B cell (primary cell): Measurements from ENCODE around the gene FBLIM1. TPM values are rescaled to one million over a fixed set of nuclear protein-coding genes. Genes with fewer than 3 reads are reported as not detected.

Source experiments
- ATAC-seq: fragments of 200-7000 bp; cut with Tn5 transposase; one replicate; pipeline ENCODE4 v1.10.0; 2021; ENCODE audit warnings: low read depth, mild to moderate bottlenecking, moderate number of reproducible peaks, moderate library complexity
- CTCF ChIA-PET: fragments of 350-600 bp; sonication (Branson Sonifier 250); formaldehyde crosslinking; loops from one replicate; lab custom pipeline; 2021; ENCODE audit warnings: antibody characterized with exemption, inconsistent platforms; lab: Charles Lee
- POLR2A ChIA-PET: fragments of 350-600 bp; sonication (Branson Sonifier 250); formaldehyde crosslinking; loops from one replicate; lab custom pipeline; 2021; ENCODE audit warnings: antibody characterized with exemption; lab: Charles Lee
- DNase-seq: peaks from one replicate; pipeline ENCODE4 v3.0.0; 2013
- H2AFZ ChIP-seq: 2 replicates; pipeline ENCODE4 v1.6.1; 2012; ENCODE audit warnings: mild to moderate bottlenecking, low read depth, low read length; ENCODE audit not compliant: insufficient read depth, poor library complexity, severe bottlenecking
- H3K27ac ChIP-seq, 2 donors: 1 replicate in 1 of 2; 2 replicates in 1 of 2; pipeline ENCODE4 v1.5.1; 2012 to 2013; ENCODE audit warnings: low read length in 2 of 2, mild to moderate bottlenecking in 2 of 2, moderate library complexity in 1 of 2
- H3K27me3 ChIP-seq, 4 experiments: fragments of 200-600 bp in 1 of 4; sonication (generic) in 1 of 4; replicated peaks in 1 of 4; 1 replicate in 2 of 4; 2 replicates in 2 of 4; pipeline versions ENCODE4 v1.6.1 to v1.7.0; 2013 to 2016; ENCODE audit warnings: low read length in 3 of 4, mild to moderate bottlenecking in 2 of 4, mixed read lengths in 1 of 4, moderate library complexity in 1 of 4; ENCODE audit not compliant: insufficient read depth in 4 of 4, control insufficient read depth in 3 of 4; ENCODE audit errors: control extremely low read depth in 1 of 4
- H3K36me3 ChIP-seq, 2 experiments: replicated peaks in 1 of 2; 1 replicate in 1 of 2; 2 replicates in 1 of 2; pipeline versions ENCODE4 v1.6.1 to v1.7.1; 2013; ENCODE audit warnings: low read length in 1 of 2; ENCODE audit not compliant: insufficient read depth in 2 of 2, control insufficient read depth in 1 of 2; ENCODE audit errors: control extremely low read depth in 1 of 2, extremely low read depth in 1 of 2
- H3K4me1 ChIP-seq, 2 donors: fragments of 200-600 bp in 1 of 2; sonication (generic) in 1 of 2; 1 replicate in 1 of 2; 2 replicates in 1 of 2; pipeline versions ENCODE4 v1.5.1 to v1.6.1; 2013 to 2017; ENCODE audit warnings: low read length in 2 of 2; ENCODE audit not compliant: control insufficient read depth in 2 of 2, insufficient read depth in 2 of 2
- H3K4me2 ChIP-seq: replicated peaks from 2 replicates; pipeline ENCODE3; 2012; ENCODE audit warnings: mild to moderate bottlenecking, low read depth, low read length; ENCODE audit not compliant: poor library complexity, severe bottlenecking
- H3K4me3 ChIP-seq, 5 experiments: fragments of 200-600 bp in 1 of 5; sonication (generic) in 1 of 5; 1 replicate in 3 of 5; 2 replicates in 2 of 5; pipeline versions ENCODE4 v1.5.1 to v1.7.0; 2011 to 2016; ENCODE audit warnings: low read length in 4 of 5, mild to moderate bottlenecking in 4 of 5, low read depth in 2 of 5, control low read depth in 1 of 5, moderate library complexity in 1 of 5; ENCODE audit not compliant: insufficient read depth in 1 of 5; ENCODE audit errors: control extremely low read depth in 1 of 5, extremely low read depth in 1 of 5
- H3K79me2 ChIP-seq: fragments of 200-600 bp; sonication (generic); one replicate; pipeline ENCODE4 v1.6.0; 2016; ENCODE audit warnings: low read length; ENCODE audit not compliant: control insufficient read depth, insufficient read depth
- H3K9ac ChIP-seq: fragments of 200-600 bp; sonication (generic); 2 replicates; pipeline ENCODE4 v1.6.1; 2017; ENCODE audit warnings: mild to moderate bottlenecking, low read length, moderate library complexity
- H3K9me3 ChIP-seq, 3 donors: one replicate each; pipeline versions ENCODE4 v1.6.1 to v1.7.1; 2013; ENCODE audit warnings: low read length in 2 of 3; ENCODE audit not compliant: control insufficient read depth in 2 of 3, insufficient read depth in 1 of 3; ENCODE audit errors: control extremely low read depth in 1 of 3
- H4K20me1 ChIP-seq: 2 replicates; pipeline ENCODE4 v1.6.0; 2012; ENCODE audit warnings: mild to moderate bottlenecking, low read length; ENCODE audit not compliant: insufficient read depth, control insufficient read depth, poor library complexity, severe bottlenecking
- H3K27ac Mint-ChIP-seq: one replicate; pipeline ENCODE4 v1.8.0; 2021; ENCODE audit warnings: mixed read lengths
- H3K27me3 Mint-ChIP-seq: one replicate; pipeline ENCODE4 v1.8.0; 2021; ENCODE audit warnings: mixed read lengths
- H3K4me1 Mint-ChIP-seq: one replicate; pipeline ENCODE4 v1.8.0; 2021; ENCODE audit warnings: mixed read lengths
- H3K4me3 Mint-ChIP-seq: one replicate; pipeline ENCODE4 v1.8.0; 2021; ENCODE audit warnings: mixed read lengths
- H3K9me3 Mint-ChIP-seq: one replicate; pipeline ENCODE4 v1.8.0; 2022; ENCODE audit warnings: mixed read lengths; ENCODE audit not compliant: insufficient read depth
- EZH2 ChIP-seq: IDR thresholded peaks from 2 replicates; pipeline ENCODE4 v1.6.1; 2012; ENCODE audit warnings: borderline replicate concordance, low read depth, mild to moderate bottlenecking, moderate library complexity, low read length; ENCODE audit not compliant: insufficient read depth, poor library complexity, severe bottlenecking
- WGBS: methylation state at CpG from one replicate; pipeline ENCODE4 v1.1.5; 2013; ENCODE audit warnings: missing lambda C conversion rate; ENCODE audit not compliant: insufficient coverage; 5-methylcytosine and 5-hydroxymethylcytosine counted together
- intact Hi-C: fragments of 100-400 bp; cut with micrococcal nuclease; formaldehyde crosslinking; loops from one replicate; pipeline ENCODE4 v1.10.0; 2022
- polyA plus RNA-seq: library from polyadenylated mRNA; depleted of rRNA; stranded (reverse); fragments of >200 nt; gene quantifications from 2 replicates; pipeline ENCODE4 v1.2.3, GENCODE V29; 2012
- total RNA-seq, 2 donors: library from RNA; stranded (reverse); fragments of 120-200 nt in 1 of 2; gene quantifications; 1 replicate in 1 of 2; 2 replicates in 1 of 2; pipeline versions ENCODE4 v1.2.3 to v1.2.4, GENCODE V29; 2013 to 2022
- TF ChIP-seq, protein P1 (sequence below): fragments of 200-600 bp; IDR thresholded peaks from one replicate; pipeline ENCODE4 v1.8.0; 2022; ENCODE audit warnings: antibody characterized with exemption, mild to moderate bottlenecking

Gene FBLIM1
- total and polyA plus RNA-seq, 2 donors (not counting 1 experiment from before 2014, with no cell fraction given) = not detected

DNA sequence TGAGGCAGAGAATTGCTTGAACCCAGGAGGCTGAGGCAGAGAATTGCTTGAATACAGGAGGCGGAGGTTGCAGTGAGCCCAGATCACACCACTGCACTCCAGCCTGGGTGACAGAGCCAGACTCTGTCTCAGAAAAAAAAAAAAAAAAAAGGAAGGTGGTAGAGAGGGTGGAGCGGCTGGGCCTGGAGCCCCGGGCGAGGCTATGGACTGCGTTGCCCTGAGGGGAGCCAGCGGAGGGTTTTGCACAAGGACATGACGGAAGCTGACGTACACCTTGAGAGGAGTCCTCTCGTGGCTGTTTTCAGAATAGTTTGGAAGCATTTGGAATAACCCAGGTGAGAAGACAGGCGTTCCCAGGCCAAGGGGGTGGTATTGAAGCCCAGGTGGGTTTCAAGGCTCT, 6.9 kb upstream of the FBLIM1 start:
- Histone ChIP-seq H3K27ac (no peak overlapping the region), H3K4me1 (peaks cover 6 to 7% of the 10 kb centered on the region in 2 donors), H3K36me3 (no peaks in the 10 kb centered on the region), H3K27me3 (peaks cover 0 to 18% (median 9%) of the 10 kb centered on the region in 4 experiments), H2AFZ (no peak overlapping the region), H3K79me2 (no peaks in the 10 kb centered on the region), H4K20me1 (no peaks in the 10 kb centered on the region), H3K9ac (no peak overlapping the region), H3K4me2 (no peak overlapping the region), H3K4me3 (no peak overlapping the region), H3K9me3 (peaks cover 0 to 6% (median 0%) of the 10 kb centered on the region in 3 donors)
- Mint-ChIP-seq H3K27ac (no peak overlapping the region), H3K27me3 (peaks cover 21% of the 10 kb centered on the region), H3K4me3 (no peak overlapping the region), H3K9me3 (no peaks in the 10 kb centered on the region), H3K4me1 (peaks cover 9% of the 10 kb centered on the region)
- POLR2A ChIA-PET = no interaction called here
- ATAC-seq = no peak
- DNase-seq = no peak
- CTCF ChIA-PET = no interaction called here
- intact Hi-C loops = no loop called here
- no peak for TF ChIP-seq EZH2
- TF ChIP-seq, protein P1, sequence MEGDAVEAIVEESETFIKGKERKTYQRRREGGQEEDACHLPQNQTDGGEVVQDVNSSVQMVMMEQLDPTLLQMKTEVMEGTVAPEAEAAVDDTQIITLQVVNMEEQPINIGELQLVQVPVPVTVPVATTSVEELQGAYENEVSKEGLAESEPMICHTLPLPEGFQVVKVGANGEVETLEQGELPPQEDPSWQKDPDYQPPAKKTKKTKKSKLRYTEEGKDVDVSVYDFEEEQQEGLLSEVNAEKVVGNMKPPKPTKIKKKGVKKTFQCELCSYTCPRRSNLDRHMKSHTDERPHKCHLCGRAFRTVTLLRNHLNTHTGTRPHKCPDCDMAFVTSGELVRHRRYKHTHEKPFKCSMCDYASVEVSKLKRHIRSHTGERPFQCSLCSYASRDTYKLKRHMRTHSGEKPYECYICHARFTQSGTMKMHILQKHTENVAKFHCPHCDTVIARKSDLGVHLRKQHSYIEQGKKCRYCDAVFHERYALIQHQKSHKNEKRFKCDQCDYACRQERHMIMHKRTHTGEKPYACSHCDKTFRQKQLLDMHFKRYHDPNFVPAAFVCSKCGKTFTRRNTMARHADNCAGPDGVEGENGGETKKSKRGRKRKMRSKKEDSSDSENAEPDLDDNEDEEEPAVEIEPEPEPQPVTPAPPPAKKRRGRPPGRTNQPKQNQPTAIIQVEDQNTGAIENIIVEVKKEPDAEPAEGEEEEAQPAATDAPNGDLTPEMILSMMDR = no peak
- 92% methylated on average over 10 of the region's 10 CpGs for WGBS

- intact Hi-C loops = no loop called here
- no peak overlapping the region for H3K27ac ChIP-seq
- no peak overlapping the region for H3K27ac Mint-ChIP-seq
- H3K9me3 Mint-ChIP-seq = no peaks in the 10 kb centered on the region
- 91% methylated on average over 9 of the region's 10 CpGs for WGBS
- TF ChIP-seq, protein P1 = no peak
- no peak for TF ChIP-seq EZH2
- H4K20me1 ChIP-seq = no peaks in the 10 kb centered on the region
- no peak overlapping the region for H3K4me3 Mint-ChIP-seq
- POLR2A ChIA-PET = no interaction called here
- peaks cover 13 to 18% of the 10 kb centered on the region in 2 donors for H3K4me1 ChIP-seq
- H3K4me2 ChIP-seq = no peak overlapping the region
- no peak for DNase-seq
- H3K4me3 ChIP-seq = no peak overlapping the region
- H2AFZ ChIP-seq = no peak overlapping the region
- no peak overlapping the region for H3K9ac ChIP-seq
- H3K36me3 ChIP-seq = no peaks in the 10 kb centered on the region
- H3K9me3 ChIP-seq = peaks cover 0 to 6% (median 0%) of the 10 kb centered on the region in 3 donors
- no peak for ATAC-seq
- peaks cover 31% of the 10 kb centered on the region for H3K27me3 Mint-ChIP-seq
- H3K79me2 ChIP-seq = no peaks in the 10 kb centered on the region
- peaks cover 0 to 34% (median 19%) of the 10 kb centered on the region in 4 experiments for H3K27me3 ChIP-seq
- peaks cover 20% of the 10 kb centered on the region for H3K4me1 Mint-ChIP-seq
- CTCF ChIA-PET = no interaction called here
These were observed 4.8 kb upstream of the FBLIM1 start for GRCh38 chr1:15753776-15754175.
